ENCODE measurements around the gene OTOF.

The OTOF gene

DNA sequence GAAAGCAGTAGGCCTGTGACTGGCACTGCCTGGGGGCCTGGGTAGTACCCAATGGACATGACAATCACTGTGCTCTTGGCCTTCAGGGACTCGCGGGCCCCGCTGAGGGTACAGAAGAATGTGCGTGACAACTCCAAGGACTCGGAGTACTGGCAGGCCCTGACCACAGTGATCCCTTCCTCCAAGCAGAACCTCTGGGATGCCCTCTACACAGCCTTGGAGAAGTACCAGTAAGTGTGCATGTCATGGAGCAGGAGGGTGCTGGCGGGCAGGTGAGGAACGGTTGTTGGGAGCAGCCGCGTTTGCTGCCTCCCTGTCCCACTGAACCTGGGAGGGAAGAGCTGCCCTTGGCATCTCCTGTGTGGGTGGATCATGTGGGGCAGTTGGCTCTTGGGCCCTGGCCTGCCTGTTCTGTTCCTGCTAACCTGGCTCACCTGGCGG, 23.3 kb downstream of the OTOF start:
- Histone ChIP-seq H3K27me3 (ENCODE audit: control insufficient read depth, insufficient read depth, low read length) (peaks cover 45% of the 10 kb centered on the region), H3K9ac (ENCODE audit: low read depth, low read length) (no peak overlapping the region), H3K4me1 (ENCODE audit: control insufficient read depth, insufficient read depth, low read length) (no peaks in the 10 kb centered on the region), H3K4me2 (ENCODE audit: low read length) (no peak overlapping the region), H3K4me3 (ENCODE audit: low read length) (no peak overlapping the region), H3K9me3 (replicated peaks; ENCODE audit: low read length) (no peaks in the 10 kb centered on the region), H3K36me3 (ENCODE audit: insufficient read depth, low read length) (no peaks in the 10 kb centered on the region)

- Histone ChIP-seq H3K4me2 (ENCODE audit: low read length) (no peak overlapping the region), H3K9me3 (replicated peaks; ENCODE audit: low read length) (no peaks in the 10 kb centered on the region), H3K4me1 (ENCODE audit: control insufficient read depth, insufficient read depth, low read length) (no peaks in the 10 kb centered on the region), H3K27me3 (ENCODE audit: control insufficient read depth, insufficient read depth, low read length) (peaks cover 43% of the 10 kb centered on the region), H3K36me3 (ENCODE audit: insufficient read depth, low read length) (no peaks in the 10 kb centered on the region), H3K4me3 (ENCODE audit: low read length) (no peak overlapping the region), H3K9ac (ENCODE audit: low read depth, low read length) (no peak overlapping the region)
Measured at GRCh38 chr2:26453421-26454329, 24.2 kb downstream of the OTOF start.

GRCh38 chr2:26451700-26452099, 26.2 kb downstream of the OTOF start:
- Histone ChIP-seq H3K36me3 (ENCODE audit: insufficient read depth, low read length) (no peaks in the 10 kb centered on the region), H3K9ac (ENCODE audit: low read depth, low read length) (no peak overlapping the region), H3K27me3 (ENCODE audit: control insufficient read depth, insufficient read depth, low read length) (peaks cover 43% of the 10 kb centered on the region), H3K9me3 (replicated peaks; ENCODE audit: low read length) (no peaks in the 10 kb centered on the region), H3K4me3 (ENCODE audit: low read length) (no peak overlapping the region), H3K4me2 (ENCODE audit: low read length) (no peak overlapping the region), H3K4me1 (ENCODE audit: control insufficient read depth, insufficient read depth, low read length) (no peaks in the 10 kb centered on the region)

- Histone ChIP-seq H3K27me3 (ENCODE audit: control insufficient read depth, insufficient read depth, low read length) (peaks cover 37% of the 10 kb centered on the region), H3K36me3 (ENCODE audit: insufficient read depth, low read length) (no peaks in the 10 kb centered on the region), H3K9ac (ENCODE audit: low read depth, low read length) (no peak overlapping the region), H3K4me1 (ENCODE audit: control insufficient read depth, insufficient read depth, low read length) (no peaks in the 10 kb centered on the region), H3K4me3 (ENCODE audit: low read length) (no peak overlapping the region), H3K9me3 (replicated peaks; ENCODE audit: low read length) (no peaks in the 10 kb centered on the region), H3K4me2 (ENCODE audit: low read length) (no peak overlapping the region)
Measured at GRCh38 chr2:26450031-26450635, 27.8 kb downstream of the OTOF start.

DNA sequence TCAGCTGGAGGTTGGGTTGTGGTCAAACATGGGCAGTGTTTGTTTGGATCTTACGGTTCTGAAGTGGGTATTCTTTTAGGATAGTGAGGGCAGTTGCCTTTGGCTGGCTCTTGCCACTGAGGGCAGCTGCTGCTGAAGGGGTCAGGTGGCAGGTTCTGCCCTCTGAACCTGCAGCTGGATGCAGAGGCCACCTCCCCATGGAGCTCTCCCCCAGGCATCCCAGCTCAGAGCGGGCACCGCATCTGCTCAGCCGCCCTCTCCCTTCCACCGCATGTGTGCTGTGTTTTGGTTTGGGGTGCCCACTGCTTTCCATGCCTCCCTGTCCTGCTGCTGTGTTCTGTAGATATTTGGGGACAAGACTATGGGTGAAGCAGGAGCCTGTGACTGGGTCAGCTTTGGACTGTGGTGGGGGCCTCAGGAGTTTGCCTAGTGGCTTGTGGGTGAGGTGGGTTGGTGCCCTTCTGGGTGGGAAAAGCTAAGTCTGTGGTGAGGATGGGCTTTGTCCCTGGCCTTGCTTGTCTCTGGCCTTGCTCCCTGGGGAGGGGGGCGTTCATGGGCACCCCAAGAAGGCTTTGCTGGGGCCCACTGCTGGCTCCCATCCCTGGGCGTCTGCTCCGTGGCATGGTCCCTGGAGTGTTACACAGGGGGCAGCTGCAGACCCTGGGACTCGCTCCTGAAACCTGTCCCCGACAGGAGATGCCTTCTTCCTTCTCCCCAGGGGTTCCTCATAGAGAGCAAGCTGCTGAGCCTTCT, 28.5 kb downstream of the OTOF start:
- H3K4me2 ChIP-seq (ENCODE audit: low read length) = no peak overlapping the region
- no peaks in the 10 kb centered on the region for H3K9me3 ChIP-seq (replicated peaks; ENCODE audit: low read length)
- H3K4me3 ChIP-seq (ENCODE audit: low read length) = no peak overlapping the region
- no peak overlapping the region for H3K9ac ChIP-seq (ENCODE audit: low read depth, low read length)
- no peaks in the 10 kb centered on the region for H3K36me3 ChIP-seq (ENCODE audit: insufficient read depth, low read length)
- H3K27me3 ChIP-seq (ENCODE audit: control insufficient read depth, insufficient read depth, low read length) = peaks cover 38% of the 10 kb centered on the region
- H3K4me1 ChIP-seq (ENCODE audit: control insufficient read depth, insufficient read depth, low read length) = no peaks in the 10 kb centered on the region

- Histone ChIP-seq H3K4me2 (ENCODE audit: low read length) (no peak overlapping the region), H3K4me1 (ENCODE audit: control insufficient read depth, insufficient read depth, low read length) (no peaks in the 10 kb centered on the region), H3K9me3 (replicated peaks; ENCODE audit: low read length) (no peaks in the 10 kb centered on the region), H3K36me3 (ENCODE audit: insufficient read depth, low read length) (no peaks in the 10 kb centered on the region), H3K4me3 (ENCODE audit: low read length) (no peak overlapping the region), H3K27me3 (ENCODE audit: control insufficient read depth, insufficient read depth, low read length) (peaks cover 39% of the 10 kb centered on the region), H3K9ac (ENCODE audit: low read depth, low read length) (no peak overlapping the region)
Measured at GRCh38 chr2:26448651-26449050, 29.3 kb downstream of the OTOF start.

DNA sequence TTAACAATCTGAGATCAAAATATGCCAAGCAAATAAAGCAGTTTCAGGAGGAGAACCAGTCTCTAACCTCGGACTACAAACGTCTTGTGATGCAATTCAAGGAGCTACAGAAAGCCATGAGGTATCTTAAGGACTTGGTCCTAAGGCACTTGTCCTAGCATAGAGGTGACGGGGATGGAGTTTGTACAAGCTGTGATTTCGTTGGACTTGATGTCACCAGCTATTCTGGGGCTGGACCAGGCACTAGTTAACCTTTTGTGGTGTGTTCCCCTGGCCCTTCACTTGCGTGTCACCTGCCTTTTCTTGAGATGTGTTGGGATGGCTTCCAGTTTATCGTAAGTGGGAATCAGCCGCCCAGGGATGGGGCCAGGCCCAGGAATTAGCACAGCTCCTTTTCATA, 33.7 kb downstream of the OTOF start:
- H3K4me1 ChIP-seq (ENCODE audit: control insufficient read depth, insufficient read depth, low read length) = no peaks in the 10 kb centered on the region
- peaks cover 40% of the 10 kb centered on the region for H3K27me3 ChIP-seq (ENCODE audit: control insufficient read depth, insufficient read depth, low read length)
- no peak overlapping the region for H3K4me3 ChIP-seq (ENCODE audit: low read length)
- no peak overlapping the region for H3K9ac ChIP-seq (ENCODE audit: low read depth, low read length)
- no peaks in the 10 kb centered on the region for H3K9me3 ChIP-seq (replicated peaks; ENCODE audit: low read length)
- H3K36me3 ChIP-seq (ENCODE audit: insufficient read depth, low read length) = no peaks in the 10 kb centered on the region
- H3K4me2 ChIP-seq (ENCODE audit: low read length) = no peak overlapping the region

GRCh38 chr2:26442707-26443106, 35.2 kb downstream of the OTOF start:
- Histone ChIP-seq H3K4me2 (ENCODE audit: low read length) (no peak overlapping the region), H3K4me1 (ENCODE audit: control insufficient read depth, insufficient read depth, low read length) (peaks cover 4% of the 10 kb centered on the region), H3K9me3 (replicated peaks; ENCODE audit: low read length) (no peaks in the 10 kb centered on the region), H3K9ac (ENCODE audit: low read depth, low read length) (no peak overlapping the region), H3K27me3 (ENCODE audit: control insufficient read depth, insufficient read depth, low read length) (peaks cover 42% of the 10 kb centered on the region), H3K4me3 (ENCODE audit: low read length) (no peak overlapping the region), H3K36me3 (ENCODE audit: insufficient read depth, low read length) (no peaks in the 10 kb centered on the region)

DNA sequence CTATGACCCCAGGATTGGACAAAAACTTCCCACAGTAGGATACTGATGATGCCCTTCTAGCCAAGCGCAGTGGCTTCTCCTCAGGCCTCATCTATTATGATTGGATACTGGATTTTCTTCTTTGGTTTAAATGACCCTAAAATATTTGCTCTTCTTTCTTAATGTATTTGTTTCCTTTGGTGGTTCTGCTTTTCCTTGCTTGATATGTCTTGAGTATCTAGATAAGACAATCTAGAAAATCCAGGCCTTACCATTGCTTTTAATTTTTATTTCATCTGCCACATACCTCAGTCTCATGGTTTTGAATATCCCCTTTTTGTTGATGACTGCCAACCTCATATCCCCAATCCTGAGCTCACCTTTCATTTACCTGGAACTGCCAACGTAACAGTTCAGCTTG, 35.6 kb downstream of the OTOF start:
- Histone ChIP-seq H3K9me3 (replicated peaks; ENCODE audit: low read length) (no peaks in the 10 kb centered on the region), H3K4me1 (ENCODE audit: control insufficient read depth, insufficient read depth, low read length) (peaks cover 4% of the 10 kb centered on the region), H3K9ac (ENCODE audit: low read depth, low read length) (no peak overlapping the region), H3K27me3 (ENCODE audit: control insufficient read depth, insufficient read depth, low read length) (peaks cover 42% of the 10 kb centered on the region), H3K36me3 (ENCODE audit: insufficient read depth, low read length) (no peaks in the 10 kb centered on the region), H3K4me2 (ENCODE audit: low read length) (no peak overlapping the region), H3K4me3 (ENCODE audit: low read length) (no peak overlapping the region)

DNA sequence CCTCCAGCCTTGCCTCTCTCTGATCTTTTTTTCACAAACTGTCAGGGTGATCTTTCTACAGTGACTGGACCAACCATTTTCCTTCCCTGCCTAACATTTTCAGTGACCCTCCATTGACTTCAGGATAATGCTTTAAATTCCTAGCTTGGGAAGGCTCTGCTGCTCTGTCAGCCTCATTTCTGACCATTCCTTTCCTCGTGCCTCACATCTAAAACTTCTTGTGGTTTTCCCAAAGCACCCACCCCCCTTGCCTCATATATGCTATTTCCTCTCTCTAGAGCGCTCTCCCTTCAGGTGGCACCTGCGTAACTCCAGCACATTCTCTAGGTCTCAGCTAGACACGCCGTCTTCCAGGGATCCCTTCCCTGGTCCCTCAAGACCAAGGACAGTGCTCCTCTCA, 39.0 kb downstream of the OTOF start:
- H3K4me2 ChIP-seq (ENCODE audit: low read length) = peak overlapping the region; percentile 15
- no peak overlapping the region for H3K4me3 ChIP-seq (ENCODE audit: low read length)
- no peak overlapping the region for H3K9ac ChIP-seq (ENCODE audit: low read depth, low read length)
- H3K9me3 ChIP-seq (replicated peaks; ENCODE audit: low read length) = no peaks in the 10 kb centered on the region
- H3K27me3 ChIP-seq (ENCODE audit: control insufficient read depth, insufficient read depth, low read length) = peaks cover 38% of the 10 kb centered on the region
- H3K36me3 ChIP-seq (ENCODE audit: insufficient read depth, low read length) = no peaks in the 10 kb centered on the region
- H3K4me1 ChIP-seq (ENCODE audit: control insufficient read depth, insufficient read depth, low read length) = peaks cover 4% of the 10 kb centered on the region

DNA sequence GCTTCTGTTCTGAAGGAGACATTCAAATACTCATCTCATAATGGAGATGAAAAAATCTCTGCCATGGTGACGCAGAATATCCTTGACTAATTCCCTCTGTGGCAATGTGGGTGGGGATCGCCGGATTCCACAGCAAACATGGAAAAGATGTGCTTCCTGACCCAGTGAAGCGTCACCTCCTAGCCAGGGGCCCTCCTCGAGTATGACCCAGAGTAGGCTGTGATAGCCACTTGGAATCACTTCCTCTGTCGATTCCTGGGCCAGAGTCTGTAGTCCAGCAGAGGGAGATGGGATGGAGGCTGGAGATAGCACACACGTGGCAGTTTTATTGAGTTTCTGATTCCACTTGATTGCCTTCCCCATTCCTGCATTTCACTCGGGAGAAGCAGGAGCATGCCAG, 39.4 kb downstream of the OTOF start:
- H3K4me2 ChIP-seq (ENCODE audit: low read length) = peak overlapping the region; percentile 15
- H3K9ac ChIP-seq (ENCODE audit: low read depth, low read length) = no peak overlapping the region
- peaks cover 37% of the 10 kb centered on the region for H3K27me3 ChIP-seq (ENCODE audit: control insufficient read depth, insufficient read depth, low read length)
- H3K4me3 ChIP-seq (ENCODE audit: low read length) = no peak overlapping the region
- H3K4me1 ChIP-seq (ENCODE audit: control insufficient read depth, insufficient read depth, low read length) = peaks cover 4% of the 10 kb centered on the region
- no peaks in the 10 kb centered on the region for H3K36me3 ChIP-seq (ENCODE audit: insufficient read depth, low read length)
- H3K9me3 ChIP-seq (replicated peaks; ENCODE audit: low read length) = no peaks in the 10 kb centered on the region

All from skeletal muscle satellite cell (primary cell).